ENCODE results near the gene MATR3.

MATR3 gene

GRCh38 chr5:139287890-139288635 lies 5.5 kb upstream of the MATR3 start:
- in situ Hi-C loops (cut with MboI; ENCODE audit: low sequenced_read_pairs, unreplicated experiment), result no loop called here
- peak; percentile 26 for TF ChIP-seq CTCF (IDR thresholded peaks at IDR 0.05; ENCODE audit: borderline replicate concordance, control extremely low read depth, extremely low read depth, insufficient read depth, missing control alignments)
- DNase-seq (ENCODE audit: low spot score), result no peak

GRCh38 chr5:139291051-139291450 lies 2.5 kb upstream of the MATR3 start:
- DNase-seq (ENCODE audit: low spot score), result no peak
- in situ Hi-C loops (cut with MboI; ENCODE audit: low sequenced_read_pairs, unreplicated experiment), result no loop called here
- no peak for TF ChIP-seq CTCF (IDR thresholded peaks at IDR 0.05; ENCODE audit: borderline replicate concordance, control extremely low read depth, extremely low read depth, insufficient read depth, missing control alignments)

GRCh38 chr5:139293202-139293506 lies 386 bp upstream of the MATR3 start:
- in situ Hi-C loops (cut with MboI; ENCODE audit: low sequenced_read_pairs, unreplicated experiment), result no loop called here
- DNase-seq (ENCODE audit: low spot score), result no peak
- no peak for TF ChIP-seq CTCF (IDR thresholded peaks at IDR 0.05; ENCODE audit: borderline replicate concordance, control extremely low read depth, extremely low read depth, insufficient read depth, missing control alignments)

- in situ Hi-C loops (cut with MboI; ENCODE audit: low sequenced_read_pairs, unreplicated experiment), result no loop called here
- DNase-seq (ENCODE audit: low spot score), result peak; percentile 55
- TF ChIP-seq CTCF (IDR thresholded peaks at IDR 0.05; ENCODE audit: borderline replicate concordance, control extremely low read depth, extremely low read depth, insufficient read depth, missing control alignments), result peak; percentile 39
Measured at GRCh38 chr5:139294374-139295165, 1.0 kb downstream of the MATR3 start.

GRCh38 chr5:139295346-139296057 lies 2.0 kb downstream of the MATR3 start:
- no peak for DNase-seq (ENCODE audit: low spot score)
- in situ Hi-C loops (cut with MboI; ENCODE audit: low sequenced_read_pairs, unreplicated experiment), result no loop called here

More at GRCh38 chr5:139295346-139296057, 2.0 kb downstream of the MATR3 start:
- TF ChIP-seq CTCF (IDR thresholded peaks at IDR 0.05; ENCODE audit: borderline replicate concordance, control extremely low read depth, extremely low read depth, insufficient read depth, missing control alignments), result no peak
